GM10266 (cell line): ENCODE measurements around the gene DNM3.

Source experiments
- DNase-seq: peaks from one replicate; pipeline ENCODE4 v3.0.0; 2012; ENCODE audit errors: extremely low spot score
- CTCF ChIP-seq: IDR thresholded peaks from 2 replicates; pipeline ENCODE4 v1.5.1; 2012; ENCODE audit warnings: mild to moderate bottlenecking, low read depth; ENCODE audit not compliant: control insufficient read depth, insufficient read depth; ENCODE audit errors: missing control alignments

DNM3 gene

GRCh38 chr1:172141341-172141881 is 300.1 kb downstream of the DNM3 start:
- TF ChIP-seq CTCF: no peak
- DNase-seq: no peak

- no peak for TF ChIP-seq CTCF
- DNase-seq: no peak
Observed at GRCh38 chr1:172142324-172142723, 301.0 kb downstream of the DNM3 start.

GRCh38 chr1:172143384-172144055 is 302.2 kb downstream of the DNM3 start:
- TF ChIP-seq CTCF: no peak
- no peak for DNase-seq

- DNase-seq: no peak
- TF ChIP-seq CTCF: no peak
Observed at GRCh38 chr1:172144445-172145061, 303.3 kb downstream of the DNM3 start.

GRCh38 chr1:172145231-172145651 is 303.9 kb downstream of the DNM3 start:
- TF ChIP-seq CTCF: no peak
- DNase-seq: no peak

GRCh38 chr1:172145656-172146055 is 304.4 kb downstream of the DNM3 start:
- no peak for DNase-seq
- TF ChIP-seq CTCF: no peak

GRCh38 chr1:172146141-172146850 is 305.0 kb downstream of the DNM3 start:
- no peak for TF ChIP-seq CTCF
- no peak for DNase-seq
